Left ventricle myocardium inferior (tissue), 1 donor: ENCODE results near the gene PIK3C2G. TPM values are rescaled to one million over a fixed set of nuclear protein-coding genes. Genes with fewer than 3 reads are reported as not detected.

Experiments used
- DNase-seq: peaks from one replicate; pipeline ENCODE4 v3.0.0-alpha.2; 2020
- H3K27ac ChIP-seq: fragments of 200-600 bp; replicated peaks from 2 replicates; pipeline ENCODE4 v1.8.0; 2021
- H3K27me3 ChIP-seq: fragments of 200-600 bp; 2 replicates; pipeline ENCODE4 v1.8.0; 2021; ENCODE audit warnings: low read depth
- H3K36me3 ChIP-seq: fragments of 200-600 bp; 2 replicates; pipeline ENCODE4 v1.8.0; 2021
- H3K4me1 ChIP-seq: fragments of 200-600 bp; 2 replicates; pipeline ENCODE4 v1.8.0; 2021
- H3K4me3 ChIP-seq: fragments of 200-600 bp; 2 replicates; pipeline ENCODE4 v1.8.0; 2021; ENCODE audit warnings: mild to moderate bottlenecking, moderate library complexity
- H3K9me3 ChIP-seq: fragments of 200-600 bp; replicated peaks from 2 replicates; pipeline ENCODE4 v1.8.0; 2021
- CTCF ChIP-seq: fragments of 200-600 bp; IDR thresholded peaks from 2 replicates; pipeline ENCODE4 v1.8.0; 2021; ENCODE audit warnings: antibody characterized with exemption, mild to moderate bottlenecking, borderline replicate concordance
- intact Hi-C: fragments of 100-400 bp; cut with micrococcal nuclease; formaldehyde crosslinking; loops from one replicate; pipeline ENCODE4 v1.11.0; 2022
- total RNA-seq: library from RNA; stranded (reverse); fragmentation: NEBNext Ultra II Directional; extraction: Animal tissue kit (Norgen Biotek cat#: 25700); gene quantifications from one replicate; pipeline ENCODE4 v1.2.1, GENCODE V29; 2021
- donor health status: DM: no; HTN: yes; CAD: no; lungs with severe emphysema.

PIK3C2G gene
- total RNA-seq, 1 donor from 2014 or later, result not detected

DNA sequence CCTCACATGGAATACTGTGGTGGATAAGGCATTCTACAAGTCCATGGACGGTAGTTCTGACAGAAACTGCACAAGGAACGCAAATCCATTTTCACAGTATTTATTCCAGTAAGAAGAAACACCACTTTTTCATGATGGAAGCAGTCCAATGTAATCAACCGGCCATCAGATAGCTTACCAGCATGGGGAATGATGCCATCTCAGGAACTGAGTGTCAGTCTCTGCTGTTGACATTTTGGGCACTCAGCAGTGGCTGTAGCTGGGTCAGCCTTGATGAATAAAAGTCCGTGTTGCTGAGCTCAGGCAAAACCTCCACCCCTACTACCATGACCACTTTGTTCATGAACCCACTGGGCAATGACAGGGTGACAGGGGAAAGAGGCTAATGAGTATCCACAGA lies 373.1 kb downstream of the PIK3C2G start:
- intact Hi-C loops, result no loop called here
- H3K4me3 ChIP-seq, result no peak overlapping the region
- no peaks in the 10 kb centered on the region for H3K36me3 ChIP-seq
- no peak for TF ChIP-seq CTCF
- H3K9me3 ChIP-seq, result no peaks in the 10 kb centered on the region
- H3K4me1 ChIP-seq, result no peaks in the 10 kb centered on the region
- DNase-seq, result no peak
- H3K27ac ChIP-seq, result no peak overlapping the region
- no peaks in the 10 kb centered on the region for H3K27me3 ChIP-seq

- TF ChIP-seq CTCF, result no peak
- Histone ChIP-seq H3K27me3 (no peaks in the 10 kb centered on the region), H3K27ac (no peak overlapping the region), H3K36me3 (no peaks in the 10 kb centered on the region), H3K4me1 (peaks cover 7% of the 10 kb centered on the region), H3K9me3 (no peaks in the 10 kb centered on the region), H3K4me3 (no peak overlapping the region)
- intact Hi-C loops, result no loop called here
- no peak for DNase-seq
Observed at GRCh38 chr12:18640321-18640955, 379.1 kb downstream of the PIK3C2G start.

- H3K36me3 ChIP-seq, result no peaks in the 10 kb centered on the region
- intact Hi-C loops, result no loop called here
- H3K9me3 ChIP-seq, result no peaks in the 10 kb centered on the region
- no peak for DNase-seq
- H3K4me1 ChIP-seq, result peaks cover 7% of the 10 kb centered on the region
- H3K27ac ChIP-seq, result no peak overlapping the region
- H3K27me3 ChIP-seq, result no peaks in the 10 kb centered on the region
- no peak for TF ChIP-seq CTCF
- no peak overlapping the region for H3K4me3 ChIP-seq
Observed at GRCh38 chr12:18643681-18644080, 382.4 kb downstream of the PIK3C2G start.

- intact Hi-C loops, result no loop called here
Observed at GRCh38 chr12:18644564-18644963, 383.2 kb downstream of the PIK3C2G start.

GRCh38 chr12:18646286-18646890 lies 385.1 kb downstream of the PIK3C2G start:
- Histone ChIP-seq H3K4me3 (no peak overlapping the region), H3K36me3 (no peaks in the 10 kb centered on the region), H3K27me3 (no peaks in the 10 kb centered on the region), H3K9me3 (no peaks in the 10 kb centered on the region), H3K4me1 (peaks cover 7% of the 10 kb centered on the region), H3K27ac (no peak overlapping the region)
- TF ChIP-seq CTCF, result no peak
- intact Hi-C loops, result no loop called here
- no peak for DNase-seq

More at GRCh38 chr12:18644564-18644963, 383.2 kb downstream of the PIK3C2G start:
- TF ChIP-seq CTCF, result no peak
- Histone ChIP-seq H3K9me3 (no peaks in the 10 kb centered on the region), H3K4me1 (peaks cover 7% of the 10 kb centered on the region), H3K36me3 (no peaks in the 10 kb centered on the region), H3K4me3 (no peak overlapping the region), H3K27ac (no peak overlapping the region), H3K27me3 (no peaks in the 10 kb centered on the region)
- no peak for DNase-seq
